ENCODE results near the gene GLS2.

Gene GLS2

DNA sequence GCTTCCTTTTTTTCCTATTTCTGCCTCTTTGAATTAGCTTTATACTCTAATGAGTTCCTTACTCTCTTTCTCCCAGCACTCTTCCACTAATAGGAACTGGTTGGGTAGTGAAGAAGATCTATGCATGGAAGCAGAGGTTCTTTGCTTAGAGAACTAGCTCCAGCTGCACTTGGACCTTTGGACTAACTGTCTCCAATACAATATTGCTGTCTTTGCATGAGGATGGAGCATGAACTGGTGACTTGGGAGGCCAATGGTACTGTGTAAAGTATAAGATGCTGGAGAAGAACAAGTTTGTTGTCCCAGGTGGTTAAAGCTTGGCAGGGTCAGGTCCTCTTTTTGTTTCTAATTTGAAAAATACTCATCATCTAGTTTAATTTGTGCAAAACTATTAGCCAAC is 2.4 kb upstream of the GLS2 start:
- no peak for DNase-seq (ENCODE audit: low read depth, low spot score)
- H3K4me3 ChIP-seq (ENCODE audit: low read depth, low read length): no peak overlapping the region
- ChIA-PET POLR2A (no interaction called here), CTCF (interaction anchor here (0.6 to 3.3 kb wide), 8 partner anchors 9 to 192 kb away, joined by 3 to 24 read pairs (median 6); no protein-coding TSS in a partner anchor)
- TF ChIP-seq, protein P1, sequence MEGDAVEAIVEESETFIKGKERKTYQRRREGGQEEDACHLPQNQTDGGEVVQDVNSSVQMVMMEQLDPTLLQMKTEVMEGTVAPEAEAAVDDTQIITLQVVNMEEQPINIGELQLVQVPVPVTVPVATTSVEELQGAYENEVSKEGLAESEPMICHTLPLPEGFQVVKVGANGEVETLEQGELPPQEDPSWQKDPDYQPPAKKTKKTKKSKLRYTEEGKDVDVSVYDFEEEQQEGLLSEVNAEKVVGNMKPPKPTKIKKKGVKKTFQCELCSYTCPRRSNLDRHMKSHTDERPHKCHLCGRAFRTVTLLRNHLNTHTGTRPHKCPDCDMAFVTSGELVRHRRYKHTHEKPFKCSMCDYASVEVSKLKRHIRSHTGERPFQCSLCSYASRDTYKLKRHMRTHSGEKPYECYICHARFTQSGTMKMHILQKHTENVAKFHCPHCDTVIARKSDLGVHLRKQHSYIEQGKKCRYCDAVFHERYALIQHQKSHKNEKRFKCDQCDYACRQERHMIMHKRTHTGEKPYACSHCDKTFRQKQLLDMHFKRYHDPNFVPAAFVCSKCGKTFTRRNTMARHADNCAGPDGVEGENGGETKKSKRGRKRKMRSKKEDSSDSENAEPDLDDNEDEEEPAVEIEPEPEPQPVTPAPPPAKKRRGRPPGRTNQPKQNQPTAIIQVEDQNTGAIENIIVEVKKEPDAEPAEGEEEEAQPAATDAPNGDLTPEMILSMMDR (IDR thresholded peaks at IDR 0.05; ENCODE audit: insufficient read depth, low read length, missing control alignments): no peak

DNA sequence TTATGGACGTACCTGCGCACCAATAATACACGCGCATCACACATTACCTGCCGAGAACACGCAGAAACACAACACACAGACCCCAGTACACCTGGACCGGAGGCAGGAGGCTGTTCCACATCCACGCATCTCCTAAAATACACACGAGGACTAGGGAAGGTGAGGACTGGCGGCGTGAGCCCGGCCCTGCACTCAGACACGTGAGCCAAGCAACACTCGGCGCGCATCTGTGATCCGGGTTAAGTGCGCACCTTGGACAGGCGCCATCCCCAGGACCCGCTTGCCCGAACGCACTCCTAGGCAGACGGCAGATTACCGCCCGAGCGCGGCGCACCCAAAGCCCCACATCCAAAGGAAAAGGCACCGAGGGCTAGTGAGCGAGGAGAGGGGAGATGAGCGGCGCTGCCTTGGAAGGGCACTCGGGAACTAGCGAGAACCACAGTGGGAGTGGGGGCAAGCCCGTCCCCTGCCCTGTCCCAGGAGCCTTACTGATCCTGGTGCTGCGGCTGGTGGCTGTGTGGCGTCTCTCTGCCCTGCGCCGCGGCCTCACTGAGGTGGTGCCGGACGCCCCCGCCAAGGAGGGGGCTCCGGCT is 417 bp downstream of the GLS2 start:
- DNase-seq (ENCODE audit: low read depth, low spot score): no peak
- TF ChIP-seq, protein P1 (IDR thresholded peaks at IDR 0.05; ENCODE audit: insufficient read depth, low read length, missing control alignments): no peak
- POLR2A ChIA-PET: interaction anchor here (1.1 kb wide), 1 partner anchor 154 kb away, joined by 3 read pairs; the partner anchor contains the start of gene PAN2
- CTCF ChIA-PET: interaction anchor here (0.9 to 1.5 kb wide), 3 partner anchors 24 to 149 kb away, joined by 3 to 4 read pairs (median 3); no protein-coding TSS in a partner anchor
- peak overlapping the region; percentile 59 for H3K4me3 ChIP-seq (ENCODE audit: low read depth, low read length)

DNA sequence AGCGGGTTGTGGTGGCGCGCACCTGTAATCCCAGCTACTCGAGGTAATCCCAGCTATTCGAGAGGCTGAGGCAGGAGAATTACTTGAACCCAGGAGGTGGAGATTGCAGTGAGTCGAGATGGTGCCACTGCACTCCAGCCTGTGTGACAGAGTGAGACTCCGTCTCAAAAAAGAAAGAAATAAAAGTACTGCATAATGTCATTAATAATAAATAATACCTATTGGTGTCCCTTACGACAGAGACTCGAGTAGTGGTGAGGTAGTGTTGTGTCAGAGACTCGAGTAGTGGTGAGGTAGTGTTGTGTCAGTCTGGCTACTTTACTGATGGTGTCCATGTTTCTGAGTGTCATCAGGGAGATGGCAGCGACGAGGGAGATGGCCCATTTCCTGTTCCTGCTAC is 1.3 kb downstream of the GLS2 start:
- ChIA-PET POLR2A (no interaction called here), CTCF (interaction anchor here (2.5 kb wide), 1 partner anchor 22 kb away, joined by 6 read pairs; no protein-coding TSS in a partner anchor)
- H3K4me3 ChIP-seq (ENCODE audit: low read depth, low read length): no peak overlapping the region
- DNase-seq (ENCODE audit: low read depth, low spot score): no peak
- TF ChIP-seq, protein P1 (IDR thresholded peaks at IDR 0.05; ENCODE audit: insufficient read depth, low read length, missing control alignments): no peak

DNA sequence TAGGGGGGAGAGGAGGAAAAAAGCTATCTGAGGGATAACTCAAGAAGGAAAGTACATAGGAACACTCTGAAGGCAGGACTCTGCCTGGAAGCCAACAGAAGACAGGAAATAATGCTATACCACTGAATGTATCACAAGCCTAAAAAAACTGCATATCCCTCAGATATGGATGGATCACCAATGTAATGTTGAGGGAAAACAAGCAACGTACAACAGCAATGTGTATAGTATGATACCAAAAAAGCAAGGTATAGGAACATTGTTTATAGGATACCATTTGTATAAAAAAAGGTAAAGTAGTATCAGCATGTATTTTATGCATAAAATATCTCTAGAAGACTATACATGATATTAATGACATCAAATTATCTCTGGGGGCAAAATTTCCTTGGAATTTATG is 3.4 kb downstream of the GLS2 start:
- ChIA-PET POLR2A (no interaction called here), CTCF (interaction anchor here (0.6 to 2.5 kb wide), 6 partner anchors 10 to 215 kb away, joined by 3 to 6 read pairs (median 3); no protein-coding TSS in a partner anchor)
- H3K4me3 ChIP-seq (ENCODE audit: low read depth, low read length): no peak overlapping the region
- no peak for DNase-seq (ENCODE audit: low read depth, low spot score)
- TF ChIP-seq, protein P1 (IDR thresholded peaks at IDR 0.05; ENCODE audit: insufficient read depth, low read length, missing control alignments): no peak

DNA sequence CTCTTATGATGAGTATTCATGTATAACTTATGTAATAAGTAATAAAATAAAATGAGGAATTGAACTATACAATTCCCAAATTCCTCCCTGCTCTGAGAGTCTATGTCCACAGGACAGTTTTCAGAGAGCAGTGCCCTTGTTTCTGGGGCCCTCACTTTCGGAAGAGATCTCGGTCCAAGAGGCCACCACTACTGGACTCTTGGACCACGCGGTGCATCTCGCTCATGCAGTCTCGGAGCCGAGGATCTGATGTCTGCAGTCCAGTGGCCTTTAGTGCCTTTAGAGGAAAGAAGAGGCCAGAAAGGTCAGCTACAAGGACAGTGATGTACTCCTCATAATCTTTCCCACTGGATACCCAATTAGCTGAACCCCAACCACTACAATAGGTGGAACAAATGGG is 8.3 kb downstream of the GLS2 start:
- no peak overlapping the region for H3K4me3 ChIP-seq (ENCODE audit: low read depth, low read length)
- POLR2A ChIA-PET: no interaction called here
- CTCF ChIA-PET: interaction anchor here (0.6 to 3.1 kb wide), 5 partner anchors 10 to 144 kb away, joined by 3 to 13 read pairs (median 5); no protein-coding TSS in a partner anchor
- DNase-seq (ENCODE audit: low read depth, low spot score): no peak
- TF ChIP-seq, protein P1 (IDR thresholded peaks at IDR 0.05; ENCODE audit: insufficient read depth, low read length, missing control alignments): no peak

DNA sequence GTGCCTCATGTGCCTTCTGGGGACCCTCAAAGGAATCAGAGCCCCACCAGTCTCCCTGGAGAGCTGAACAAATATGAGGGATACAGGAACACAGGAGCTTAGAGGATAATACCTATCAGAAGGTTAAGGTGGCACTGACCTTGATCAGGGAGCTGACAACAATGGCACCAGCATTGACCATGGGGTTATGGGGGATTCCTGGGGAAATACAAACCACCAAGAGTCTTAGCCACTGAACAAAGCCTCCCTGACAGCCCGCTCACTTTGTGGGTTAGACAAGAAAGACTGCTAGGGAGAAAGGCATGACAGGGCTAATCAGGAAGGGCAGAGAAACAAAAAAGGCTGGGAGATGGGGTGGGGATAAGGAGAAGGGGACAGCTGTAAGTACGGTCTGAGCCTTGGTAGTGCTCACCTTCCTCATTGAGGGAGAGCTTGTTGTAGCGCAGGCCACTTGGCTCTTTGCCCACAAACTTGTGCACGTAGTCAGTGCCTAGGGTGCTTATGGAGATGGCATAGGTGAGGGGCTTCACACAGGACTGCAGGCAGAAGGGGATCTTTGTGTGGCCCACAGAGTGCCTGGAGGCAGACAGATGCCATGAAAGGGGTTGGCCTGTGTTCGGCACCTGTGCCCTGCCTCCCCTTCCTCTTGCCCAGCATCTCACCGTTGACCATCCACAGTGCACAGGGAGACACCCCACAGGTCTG is 10.3 kb downstream of the GLS2 start:
- TF ChIP-seq, protein P1 (IDR thresholded peaks at IDR 0.05; ENCODE audit: insufficient read depth, low read length, missing control alignments): no peak
- POLR2A ChIA-PET: no interaction called here
- no peak overlapping the region for H3K4me3 ChIP-seq (ENCODE audit: low read depth, low read length)
- CTCF ChIA-PET: interaction anchor here (1.3 to 3.1 kb wide), 3 partner anchors 8 to 288 kb away, joined by 3 to 12 read pairs (median 5); partner anchors contain the start of gene SMARCC2
- no peak for DNase-seq (ENCODE audit: low read depth, low spot score)
